Duodenal mucosa (tissue), 2 donors: ENCODE measurements around the gene PITHD1.

Experiments used
- H3K27ac ChIP-seq: one replicate; pipeline ENCODE4 v1.7.0; 2013; ENCODE audit warnings: low read depth, low read length
- H3K27me3 ChIP-seq, 2 donors: one replicate each; pipeline ENCODE4 v1.7.0; 2013; ENCODE audit warnings: low read length in 2 of 2, control low read depth in 1 of 2; ENCODE audit not compliant: insufficient read depth in 2 of 2, control insufficient read depth in 1 of 2
- H3K36me3 ChIP-seq, 2 donors: one replicate each; pipeline ENCODE4 v1.7.0; 2013; ENCODE audit warnings: low read length in 2 of 2, control low read depth in 1 of 2; ENCODE audit not compliant: insufficient read depth in 2 of 2, control insufficient read depth in 1 of 2
- H3K4me1 ChIP-seq, 2 donors: one replicate each; pipeline ENCODE4 v1.7.0; 2013; ENCODE audit warnings: low read length in 2 of 2, control low read depth in 1 of 2; ENCODE audit not compliant: insufficient read depth in 2 of 2, control insufficient read depth in 1 of 2
- H3K4me3 ChIP-seq, 2 donors: one replicate each; pipeline ENCODE4 v1.7.0; 2013; ENCODE audit warnings: low read length in 2 of 2, low read depth in 1 of 2
- H3K9ac ChIP-seq, 2 donors: one replicate each; pipeline ENCODE4 v1.7.0; 2013; ENCODE audit warnings: low read length in 2 of 2, low read depth in 1 of 2
- H3K9me3 ChIP-seq, 2 donors: one replicate each; pipeline ENCODE4 v1.7.0; 2013; ENCODE audit warnings: low read length in 2 of 2, control low read depth in 1 of 2; ENCODE audit not compliant: control insufficient read depth in 1 of 2

The PITHD1 gene

GRCh38 chr1:23806280-23806679 lies 28.1 kb downstream of the PITHD1 start:
- no peaks in the 10 kb centered on the region for H3K27me3 ChIP-seq
- H3K4me1 ChIP-seq, result peaks cover 21 to 27% of the 10 kb centered on the region in 2 donors
- peaks cover 17 to 48% of the 10 kb centered on the region in 2 donors for H3K36me3 ChIP-seq

GRCh38 chr1:23807453-23807852 lies 29.2 kb downstream of the PITHD1 start:
- no peak overlapping the region for H3K4me3 ChIP-seq
- H3K36me3 ChIP-seq, result peaks cover 17 to 47% of the 10 kb centered on the region in 2 donors
- H3K27me3 ChIP-seq, result no peaks in the 10 kb centered on the region
- no peak overlapping the region for H3K9ac ChIP-seq
- H3K27ac ChIP-seq, result no peak overlapping the region
- peaks cover 13 to 20% of the 10 kb centered on the region in 2 donors for H3K4me1 ChIP-seq
- H3K9me3 ChIP-seq, result no peaks in the 10 kb centered on the region

More at GRCh38 chr1:23806280-23806679, 28.1 kb downstream of the PITHD1 start:
- no peak overlapping the region for H3K4me3 ChIP-seq
- no peak overlapping the region for H3K27ac ChIP-seq
- H3K9me3 ChIP-seq, result no peaks in the 10 kb centered on the region
- no peak overlapping the region for H3K9ac ChIP-seq

- Histone ChIP-seq H3K27ac (peak overlapping the region; percentile 40), H3K36me3 (peaks cover 20 to 44% of the 10 kb centered on the region in 2 donors), H3K9ac (peak overlapping the region; percentile 31 to 43)
Measured at GRCh38 chr1:23809751-23810171, 31.5 kb downstream of the PITHD1 start.

GRCh38 chr1:23810818-23811540 lies 32.8 kb downstream of the PITHD1 start:
- Histone ChIP-seq H3K4me1 (peaks cover 13 to 20% of the 10 kb centered on the region in 2 donors), H3K27me3 (no peaks in the 10 kb centered on the region), H3K9ac (no peak overlapping the region), H3K9me3 (no peaks in the 10 kb centered on the region), H3K4me3 (no peak overlapping the region), H3K27ac (no peak overlapping the region), H3K36me3 (peaks cover 16 to 41% of the 10 kb centered on the region in 2 donors)

More at GRCh38 chr1:23809751-23810171, 31.5 kb downstream of the PITHD1 start:
- Histone ChIP-seq H3K27me3 (no peaks in the 10 kb centered on the region), H3K4me1 (peaks cover 13 to 20% of the 10 kb centered on the region in 2 donors), H3K9me3 (no peaks in the 10 kb centered on the region), H3K4me3 (no peak overlapping the region)

- Histone ChIP-seq H3K27ac (no peak overlapping the region), H3K4me1 (peaks cover 13 to 20% of the 10 kb centered on the region in 2 donors), H3K9ac (no peak overlapping the region), H3K9me3 (no peaks in the 10 kb centered on the region), H3K4me3 (no peak overlapping the region), H3K27me3 (no peaks in the 10 kb centered on the region), H3K36me3 (peaks cover 19 to 43% of the 10 kb centered on the region in 2 donors)
Measured at GRCh38 chr1:23814016-23814415, 35.8 kb downstream of the PITHD1 start.

GRCh38 chr1:23816361-23816760 lies 38.1 kb downstream of the PITHD1 start:
- no peak overlapping the region for H3K4me3 ChIP-seq
- no peak overlapping the region for H3K9ac ChIP-seq
- no peaks in the 10 kb centered on the region for H3K9me3 ChIP-seq
- no peaks in the 10 kb centered on the region for H3K27me3 ChIP-seq
- no peak overlapping the region for H3K27ac ChIP-seq
- peaks cover 0 to 2% of the 10 kb centered on the region in 2 donors for H3K4me1 ChIP-seq
- peaks cover 19 to 43% of the 10 kb centered on the region in 2 donors for H3K36me3 ChIP-seq

- Histone ChIP-seq H3K36me3 (peaks cover 19 to 43% of the 10 kb centered on the region in 2 donors), H3K4me1 (no peaks in the 10 kb centered on the region), H3K4me3 (no peak overlapping the region), H3K27ac (no peak overlapping the region), H3K9ac (no peak overlapping the region), H3K27me3 (no peaks in the 10 kb centered on the region), H3K9me3 (no peaks in the 10 kb centered on the region)
Measured at GRCh38 chr1:23816906-23817305, 38.7 kb downstream of the PITHD1 start.

GRCh38 chr1:23817633-23818032 lies 39.4 kb downstream of the PITHD1 start:
- Histone ChIP-seq H3K36me3 (peaks cover 19 to 43% of the 10 kb centered on the region in 2 donors), H3K27me3 (no peaks in the 10 kb centered on the region), H3K27ac (no peak overlapping the region), H3K4me3 (no peak overlapping the region), H3K9me3 (no peaks in the 10 kb centered on the region), H3K4me1 (no peaks in the 10 kb centered on the region), H3K9ac (no peak overlapping the region)

- Histone ChIP-seq H3K27me3 (no peaks in the 10 kb centered on the region), H3K4me3 (no peak overlapping the region), H3K27ac (no peak overlapping the region), H3K9me3 (no peaks in the 10 kb centered on the region), H3K9ac (no peak overlapping the region), H3K4me1 (peaks cover 9 to 10% of the 10 kb centered on the region in 2 donors), H3K36me3 (no peaks in the 10 kb centered on the region)
Measured at GRCh38 chr1:23823767-23824166, 45.5 kb downstream of the PITHD1 start.

- no peaks in the 10 kb centered on the region for H3K9me3 ChIP-seq
- H3K4me1 ChIP-seq, result peaks cover 9 to 10% of the 10 kb centered on the region in 2 donors
- peak overlapping the region; percentile 99 for H3K9ac ChIP-seq
- no peaks in the 10 kb centered on the region for H3K27me3 ChIP-seq
- H3K4me3 ChIP-seq, result peak overlapping the region; percentile 93 to 98
- no peaks in the 10 kb centered on the region for H3K36me3 ChIP-seq
- peak overlapping the region; percentile 86 for H3K27ac ChIP-seq
Measured at GRCh38 chr1:23824711-23825075, 46.5 kb downstream of the PITHD1 start.
